Measurements from ENCODE around the gene CCNO.

- TF ChIP-seq CTCF (IDR thresholded peaks at IDR 0.05): no peak
- TF ChIP-seq EP300 (IDR thresholded peaks at IDR 0.05): no peak
Measured at GRCh38 chr5:55278778-55279177, 45.4 kb upstream of the CCNO start.
